Fibroblast of mammary gland (primary cell): ENCODE results near the gene NUP210L.
A peak's percentile ranks its signal among the peaks of the same experiment; 100 is the strongest.

Source experiments
- DNase-seq: peaks from one replicate; pipeline ENCODE4 v3.0.0-alpha.2; 2010; ENCODE audit warnings: low read depth
- H3K4me3 ChIP-seq: 2 replicates; pipeline ENCODE4 v1.5.1; 2011; ENCODE audit warnings: low read depth, mild to moderate bottlenecking, low read length, moderate library complexity; ENCODE audit not compliant: control insufficient read depth
- CTCF ChIP-seq: conservative IDR thresholded peaks from 2 replicates; pipeline ENCODE4 v1.5.1; 2011; ENCODE audit warnings: low read depth, low read length, inconsistent platforms; ENCODE audit not compliant: control insufficient read depth, insufficient read depth

NUP210L gene

GRCh38 chr1:153960206-153960605 is 194.7 kb downstream of the NUP210L start:
- no peak for DNase-seq
- H3K4me3 ChIP-seq, result no peak overlapping the region
- no peak for TF ChIP-seq CTCF

- TF ChIP-seq CTCF, result no peak
- no peak overlapping the region for H3K4me3 ChIP-seq
- DNase-seq, result no peak
Observed at GRCh38 chr1:153959454-153959853, 195.4 kb downstream of the NUP210L start.

- H3K4me3 ChIP-seq, result peak overlapping the region; percentile 35
- DNase-seq, result no peak
- TF ChIP-seq CTCF, result no peak
Observed at GRCh38 chr1:153958961-153959260, 196.0 kb downstream of the NUP210L start.

GRCh38 chr1:153958111-153958960 is 196.5 kb downstream of the NUP210L start, which contains the start of gene CRTC2:
Gene CRTC2 (minus strand): TSS chr1:153958612. CDS start chr1:153958497, 115 bp downstream.
- TF ChIP-seq CTCF, result no peak
- H3K4me3 ChIP-seq, result peak within 1 kb of the TSS; percentile 90
- peak; percentile 98 for DNase-seq

GRCh38 chr1:153957744-153958110 is 197.1 kb downstream of the NUP210L start:
- H3K4me3 ChIP-seq, result peak overlapping the region; percentile 90
- no peak for TF ChIP-seq CTCF
- DNase-seq, result no peak

- TF ChIP-seq CTCF, result no peak
- no peak for DNase-seq
Observed at GRCh38 chr1:153956997-153957715, 197.7 kb downstream of the NUP210L start.

More at GRCh38 chr1:153956997-153957715, 197.7 kb downstream of the NUP210L start:
- peak overlapping the region; percentile 90 for H3K4me3 ChIP-seq
